Measurements from ENCODE around the gene PHYHIPL.

Gene PHYHIPL

GRCh38 chr10:59138052-59138451 is 38.4 kb upstream of the PHYHIPL start:
- no peak overlapping the region for H3K27ac ChIP-seq
- no peak for TF ChIP-seq FOXP2 (optimal IDR thresholded peaks at IDR 0.05; ENCODE audit: control extremely low read depth, extremely low read length, insufficient read depth)
- TF ChIP-seq EZH2 (IDR thresholded peaks at IDR 0.05), result no peak
- no peak for TF ChIP-seq POLR2AphosphoS5 (IDR thresholded peaks at IDR 0.05; ENCODE audit: borderline replicate concordance, low read depth, low read length)
- H3K9ac ChIP-seq (ENCODE audit: insufficient read length), result no peak overlapping the region
- no peaks in the 10 kb centered on the region for H3K36me3 ChIP-seq (ENCODE audit: insufficient read depth, low read length)
- DNase-seq (ENCODE audit: low read depth, low spot score), result no peak
- no peaks in the 10 kb centered on the region for H3K9me3 ChIP-seq (ENCODE audit: low read depth, low read length)
- H3K4me3 ChIP-seq, result no peak overlapping the region

GRCh38 chr10:59143544-59143943 is 32.9 kb upstream of the PHYHIPL start:
- no peaks in the 10 kb centered on the region for H3K36me3 ChIP-seq (ENCODE audit: insufficient read depth, low read length)
- TF ChIP-seq EZH2 (IDR thresholded peaks at IDR 0.05) (no peak), FOXP2 (optimal IDR thresholded peaks at IDR 0.05; ENCODE audit: control extremely low read depth, extremely low read length, insufficient read depth) (no peak), POLR2AphosphoS5 (IDR thresholded peaks at IDR 0.05; ENCODE audit: borderline replicate concordance, low read depth, low read length) (no peak)
- H3K9me3 ChIP-seq (ENCODE audit: low read depth, low read length), result no peaks in the 10 kb centered on the region
- no peak for DNase-seq (ENCODE audit: low read depth, low spot score)
- H3K4me3 ChIP-seq, result no peak overlapping the region
- no peak overlapping the region for H3K27ac ChIP-seq
- H3K9ac ChIP-seq (ENCODE audit: insufficient read length), result no peak overlapping the region

GRCh38 chr10:59148701-59149100 is 27.7 kb upstream of the PHYHIPL start:
- H3K9me3 ChIP-seq (ENCODE audit: low read depth, low read length), result no peaks in the 10 kb centered on the region
- H3K36me3 ChIP-seq (ENCODE audit: insufficient read depth, low read length), result no peaks in the 10 kb centered on the region
- H3K4me3 ChIP-seq, result no peak overlapping the region
- H3K27ac ChIP-seq, result no peak overlapping the region
- no peak overlapping the region for H3K9ac ChIP-seq (ENCODE audit: insufficient read length)
- no peak for DNase-seq (ENCODE audit: low read depth, low spot score)
- TF ChIP-seq FOXP2 (optimal IDR thresholded peaks at IDR 0.05; ENCODE audit: control extremely low read depth, extremely low read length, insufficient read depth) (no peak), POLR2AphosphoS5 (IDR thresholded peaks at IDR 0.05; ENCODE audit: borderline replicate concordance, low read depth, low read length) (no peak), EZH2 (IDR thresholded peaks at IDR 0.05) (no peak)

GRCh38 chr10:59155556-59155955 is 20.9 kb upstream of the PHYHIPL start:
- no peak for DNase-seq (ENCODE audit: low read depth, low spot score)
- TF ChIP-seq POLR2AphosphoS5 (IDR thresholded peaks at IDR 0.05; ENCODE audit: borderline replicate concordance, low read depth, low read length) (no peak), FOXP2 (optimal IDR thresholded peaks at IDR 0.05; ENCODE audit: control extremely low read depth, extremely low read length, insufficient read depth) (no peak), EZH2 (IDR thresholded peaks at IDR 0.05) (no peak)
- Histone ChIP-seq H3K27ac (no peak overlapping the region), H3K9ac (ENCODE audit: insufficient read length) (no peak overlapping the region), H3K9me3 (ENCODE audit: low read depth, low read length) (no peaks in the 10 kb centered on the region), H3K4me3 (no peak overlapping the region), H3K36me3 (ENCODE audit: insufficient read depth, low read length) (no peaks in the 10 kb centered on the region)

- no peak overlapping the region for H3K4me3 ChIP-seq
- H3K27ac ChIP-seq, result no peak overlapping the region
- no peak for TF ChIP-seq FOXP2 (optimal IDR thresholded peaks at IDR 0.05; ENCODE audit: control extremely low read depth, extremely low read length, insufficient read depth)
- no peak for TF ChIP-seq EZH2 (IDR thresholded peaks at IDR 0.05)
- no peak for TF ChIP-seq POLR2AphosphoS5 (IDR thresholded peaks at IDR 0.05; ENCODE audit: borderline replicate concordance, low read depth, low read length)
- no peak for DNase-seq (ENCODE audit: low read depth, low spot score)
- no peaks in the 10 kb centered on the region for H3K9me3 ChIP-seq (ENCODE audit: low read depth, low read length)
- H3K36me3 ChIP-seq (ENCODE audit: insufficient read depth, low read length), result no peaks in the 10 kb centered on the region
- no peak overlapping the region for H3K9ac ChIP-seq (ENCODE audit: insufficient read length)
Measured at GRCh38 chr10:59167512-59167911, 8.9 kb upstream of the PHYHIPL start.

GRCh38 chr10:59172567-59172966 is 3.9 kb upstream of the PHYHIPL start:
- no peak for TF ChIP-seq EZH2 (IDR thresholded peaks at IDR 0.05)
- TF ChIP-seq POLR2AphosphoS5 (IDR thresholded peaks at IDR 0.05; ENCODE audit: borderline replicate concordance, low read depth, low read length), result no peak
- TF ChIP-seq FOXP2 (optimal IDR thresholded peaks at IDR 0.05; ENCODE audit: control extremely low read depth, extremely low read length, insufficient read depth), result no peak
- Histone ChIP-seq H3K9me3 (ENCODE audit: low read depth, low read length) (no peaks in the 10 kb centered on the region), H3K27ac (no peak overlapping the region), H3K9ac (ENCODE audit: insufficient read length) (no peak overlapping the region), H3K4me3 (no peak overlapping the region), H3K36me3 (ENCODE audit: insufficient read depth, low read length) (no peaks in the 10 kb centered on the region)
- no peak for DNase-seq (ENCODE audit: low read depth, low spot score)

GRCh38 chr10:59173414-59173813 is 3.0 kb upstream of the PHYHIPL start:
- no peaks in the 10 kb centered on the region for H3K36me3 ChIP-seq (ENCODE audit: insufficient read depth, low read length)
- H3K4me3 ChIP-seq, result no peak overlapping the region
- TF ChIP-seq FOXP2 (optimal IDR thresholded peaks at IDR 0.05; ENCODE audit: control extremely low read depth, extremely low read length, insufficient read depth) (no peak), POLR2AphosphoS5 (IDR thresholded peaks at IDR 0.05; ENCODE audit: borderline replicate concordance, low read depth, low read length) (no peak), EZH2 (IDR thresholded peaks at IDR 0.05) (no peak)
- H3K9me3 ChIP-seq (ENCODE audit: low read depth, low read length), result no peaks in the 10 kb centered on the region
- H3K27ac ChIP-seq, result no peak overlapping the region
- no peak for DNase-seq (ENCODE audit: low read depth, low spot score)
- no peak overlapping the region for H3K9ac ChIP-seq (ENCODE audit: insufficient read length)

GRCh38 chr10:59175538-59176240 is 754 bp upstream of the PHYHIPL start:
- no peak overlapping the region for H3K4me3 ChIP-seq
- no peak for DNase-seq (ENCODE audit: low read depth, low spot score)
- no peaks in the 10 kb centered on the region for H3K36me3 ChIP-seq (ENCODE audit: insufficient read depth, low read length)
- TF ChIP-seq POLR2AphosphoS5 (IDR thresholded peaks at IDR 0.05; ENCODE audit: borderline replicate concordance, low read depth, low read length) (no peak), EZH2 (IDR thresholded peaks at IDR 0.05) (no peak), FOXP2 (optimal IDR thresholded peaks at IDR 0.05; ENCODE audit: control extremely low read depth, extremely low read length, insufficient read depth) (no peak)
- no peaks in the 10 kb centered on the region for H3K9me3 ChIP-seq (ENCODE audit: low read depth, low read length)
- no peak overlapping the region for H3K9ac ChIP-seq (ENCODE audit: insufficient read length)
- no peak overlapping the region for H3K27ac ChIP-seq

Measured in SK-N-MC (cell line).